ENCODE measurements around the gene CREBZF.
A peak's percentile ranks its signal among the peaks of the same experiment; 100 is the strongest.

The CREBZF gene

GRCh38 chr11:85643191-85643614 is 21.7 kb downstream of the CREBZF start:
- TF ChIP-seq MYC (IDR thresholded peaks at IDR 0.05; ENCODE audit: low read depth, low read length), result no peak
- TF ChIP-seq CTCF (IDR thresholded peaks at IDR 0.05; ENCODE audit: low read depth, low read length), result no peak
- no peak for TF ChIP-seq POLR2A (IDR thresholded peaks at IDR 0.05; ENCODE audit: extremely low read depth, insufficient read length)
- TF ChIP-seq MAX (IDR thresholded peaks at IDR 0.05; ENCODE audit: low read depth, low read length), result no peak
- no peak overlapping the region for H3K4me3 ChIP-seq (ENCODE audit: low read depth, low read length)
- no peak for DNase-seq (ENCODE audit: low read depth)

- TF ChIP-seq CTCF (IDR thresholded peaks at IDR 0.05; ENCODE audit: low read depth, low read length), result no peak
- TF ChIP-seq POLR2A (IDR thresholded peaks at IDR 0.05; ENCODE audit: extremely low read depth, insufficient read length), result no peak
- TF ChIP-seq MYC (IDR thresholded peaks at IDR 0.05; ENCODE audit: low read depth, low read length), result no peak
- no peak for TF ChIP-seq MAX (IDR thresholded peaks at IDR 0.05; ENCODE audit: low read depth, low read length)
- no peak overlapping the region for H3K4me3 ChIP-seq (ENCODE audit: low read depth, low read length)
- DNase-seq (ENCODE audit: low read depth), result no peak
These were observed 30.2 kb downstream of the CREBZF start for GRCh38 chr11:85634747-85635146.

GRCh38 chr11:85628771-85629341 is 36.1 kb downstream of the CREBZF start:
- DNase-seq (ENCODE audit: low read depth), result no peak
- H3K4me3 ChIP-seq (ENCODE audit: low read depth, low read length), result peak overlapping the region; percentile 77
- TF ChIP-seq MYC (IDR thresholded peaks at IDR 0.05; ENCODE audit: low read depth, low read length), result peak; percentile 76
- no peak for TF ChIP-seq CTCF (IDR thresholded peaks at IDR 0.05; ENCODE audit: low read depth, low read length)
- peak; percentile 90 for TF ChIP-seq MAX (IDR thresholded peaks at IDR 0.05; ENCODE audit: low read depth, low read length)
- no peak for TF ChIP-seq POLR2A (IDR thresholded peaks at IDR 0.05; ENCODE audit: extremely low read depth, insufficient read length)

GRCh38 chr11:85627998-85628770 is 36.7 kb downstream of the CREBZF start, which contains the start of gene TMEM126B:
Gene TMEM126B (plus strand): TSS chr11:85628593. CDS start chr11:85628608, 15 bp downstream.
- H3K4me3 ChIP-seq (ENCODE audit: low read depth, low read length), result peak within 1 kb of the TSS; percentile 77
- peak; percentile 99 for DNase-seq (ENCODE audit: low read depth)
- TF ChIP-seq POLR2A (IDR thresholded peaks at IDR 0.05; ENCODE audit: extremely low read depth, insufficient read length) (peak; percentile 86), CTCF (IDR thresholded peaks at IDR 0.05; ENCODE audit: low read depth, low read length) (no peak), MAX (IDR thresholded peaks at IDR 0.05; ENCODE audit: low read depth, low read length) (peak; percentile 81), MYC (IDR thresholded peaks at IDR 0.05; ENCODE audit: low read depth, low read length) (peak; percentile 62)

GRCh38 chr11:85627332-85627997 is 37.5 kb downstream of the CREBZF start, which contains the start of gene DLG2:
Gene DLG2 (minus strand): TSS chr11:85627344.
- TF ChIP-seq POLR2A (IDR thresholded peaks at IDR 0.05; ENCODE audit: extremely low read depth, insufficient read length) (no peak), CTCF (IDR thresholded peaks at IDR 0.05; ENCODE audit: low read depth, low read length) (no peak), MAX (IDR thresholded peaks at IDR 0.05; ENCODE audit: low read depth, low read length) (no peak), MYC (IDR thresholded peaks at IDR 0.05; ENCODE audit: low read depth, low read length) (no peak)
- peak; percentile 52 for DNase-seq (ENCODE audit: low read depth)
- H3K4me3 ChIP-seq (ENCODE audit: low read depth, low read length), result peak within 1 kb of the TSS; percentile 75

Measured in NB4 (cell line).